H9 (cell line): ENCODE data around the gene KLHL33. TPM values are rescaled to one million over a fixed set of nuclear protein-coding genes. Genes with fewer than 3 reads are reported as not detected.

Experiments
- DNase-seq: peaks from one replicate; pipeline ENCODE4 v3.0.0-alpha.2; 2017
- H2AFZ ChIP-seq: one replicate; pipeline ENCODE4 v1.6.1; 2013; ENCODE audit warnings: mild to moderate bottlenecking, low read length, control low read depth, moderate library complexity
- H2AK5ac ChIP-seq: 2 replicates; pipeline ENCODE4 v1.6.1; 2013; ENCODE audit warnings: low read length, control low read depth, mixed read lengths; ENCODE audit not compliant: insufficient read length
- H2BK120ac ChIP-seq: one replicate; pipeline ENCODE4 v1.6.1; 2013; ENCODE audit warnings: low read depth, mild to moderate bottlenecking, low read length, control low read depth, inconsistent platforms; ENCODE audit not compliant: poor library complexity, severe bottlenecking
- H2BK12ac ChIP-seq: 2 replicates; pipeline ENCODE4 v1.6.1; 2013; ENCODE audit warnings: low read length, control low read depth, mixed read lengths, low read depth; ENCODE audit not compliant: insufficient read length
- H2BK15ac ChIP-seq: 2 replicates; pipeline ENCODE4 v1.6.1; 2013; ENCODE audit warnings: low read depth, low read length, control low read depth
- H2BK20ac ChIP-seq: one replicate; pipeline ENCODE4 v1.6.1; 2013; ENCODE audit warnings: low read depth, mild to moderate bottlenecking, low read length, control low read depth, inconsistent platforms; ENCODE audit not compliant: poor library complexity, severe bottlenecking
- H2BK5ac ChIP-seq: 2 replicates; pipeline ENCODE4 v1.6.1; 2013; ENCODE audit warnings: low read length, control low read depth, mixed read lengths; ENCODE audit not compliant: insufficient read length
- H3K14ac ChIP-seq: 2 replicates; pipeline ENCODE4 v1.6.1; 2013; ENCODE audit warnings: low read length, control low read depth; ENCODE audit not compliant: insufficient read depth
- H3K18ac ChIP-seq: 2 replicates; pipeline ENCODE4 v1.6.1; 2013; ENCODE audit warnings: low read depth, mild to moderate bottlenecking, mixed read lengths, low read length, control low read depth; ENCODE audit not compliant: insufficient read length
- H3K23ac ChIP-seq: 2 replicates; pipeline ENCODE4 v1.6.1; 2013; ENCODE audit warnings: low read length, control low read depth, mixed read lengths, low read depth; ENCODE audit not compliant: insufficient read length
- H3K23me2 ChIP-seq: 2 replicates; pipeline ENCODE4 v1.6.1; 2013; ENCODE audit warnings: low read depth, mild to moderate bottlenecking, mixed read lengths, low read length, control low read depth; ENCODE audit not compliant: insufficient read length, poor library complexity, severe bottlenecking
- H3K27ac ChIP-seq: 2 replicates; pipeline ENCODE4 v1.5.1; 2013; ENCODE audit warnings: low read length, control low read depth, mixed read lengths, low read depth; ENCODE audit not compliant: insufficient read length
- H3K27me3 ChIP-seq: 2 replicates; pipeline ENCODE4 v1.6.1; 2013; ENCODE audit warnings: low read length, control low read depth, inconsistent platforms; ENCODE audit not compliant: insufficient read depth
- H3K4ac ChIP-seq: 2 replicates; pipeline ENCODE4 v1.6.1; 2013; ENCODE audit warnings: low read depth, mild to moderate bottlenecking, control low read depth, inconsistent platforms, low read length, moderate library complexity
- H3K4me1 ChIP-seq: 2 replicates; pipeline ENCODE4 v1.6.1; 2013; ENCODE audit warnings: low read length, control low read depth, inconsistent platforms; ENCODE audit not compliant: insufficient read depth
- H3K4me2 ChIP-seq: 2 replicates; pipeline ENCODE4 v1.6.1; 2013; ENCODE audit warnings: low read length, control low read depth, mixed read lengths; ENCODE audit not compliant: insufficient read length, insufficient read depth
- H3K56ac ChIP-seq: 2 replicates; pipeline ENCODE4 v1.6.1; 2013; ENCODE audit warnings: low read depth, mild to moderate bottlenecking, mixed read lengths, low read length, control low read depth; ENCODE audit not compliant: insufficient read length
- H3K79me1 ChIP-seq: 2 replicates; pipeline ENCODE4 v1.6.1; 2013; ENCODE audit warnings: low read depth, mild to moderate bottlenecking, moderate library complexity, low read length, control low read depth, inconsistent platforms; ENCODE audit not compliant: insufficient read depth, poor library complexity, severe bottlenecking
- H3K79me2 ChIP-seq: 2 replicates; pipeline ENCODE4 v1.6.1; 2013; ENCODE audit warnings: low read length, control low read depth, inconsistent platforms; ENCODE audit not compliant: insufficient read depth
- H3K9ac ChIP-seq: 2 replicates; pipeline ENCODE4 v1.6.1; 2013; ENCODE audit warnings: low read length, control low read depth, mixed read lengths; ENCODE audit not compliant: insufficient read length; ENCODE audit errors: extremely low read depth
- H3K9me3 ChIP-seq: one replicate; pipeline ENCODE4 v1.6.1; 2013; ENCODE audit warnings: low read depth, low read length, inconsistent platforms; ENCODE audit not compliant: control insufficient read depth
- H3T11ph ChIP-seq: one replicate; pipeline ENCODE4 v1.6.1; 2013; ENCODE audit warnings: mild to moderate bottlenecking, low read length, control low read depth, inconsistent platforms
- H4K20me1 ChIP-seq: one replicate; pipeline ENCODE4 v1.6.1; 2013; ENCODE audit not compliant: control insufficient read depth, insufficient read length, insufficient read depth
- H4K5ac ChIP-seq: 2 replicates; pipeline ENCODE4 v1.6.1; 2013; ENCODE audit warnings: low read depth, mild to moderate bottlenecking, mixed read lengths, low read length, control low read depth; ENCODE audit not compliant: insufficient read length
- H4K8ac ChIP-seq: replicated peaks from 2 replicates; pipeline ENCODE4 v1.6.1; 2013; ENCODE audit warnings: low read length, control low read depth, mixed read lengths, low read depth; ENCODE audit not compliant: insufficient read length
- H4K91ac ChIP-seq: 2 replicates; pipeline ENCODE4 v1.6.1; 2013; ENCODE audit warnings: low read depth, mild to moderate bottlenecking, moderate library complexity, mixed read lengths, low read length, control low read depth; ENCODE audit not compliant: insufficient read length
- H3K27ac Mint-ChIP-seq, 3 experiments: 2 replicates in 2 of 3; 3 replicates in 1 of 3; pipeline ENCODE4 v1.8.0; 2020 to 2021; ENCODE audit warnings: mixed read lengths in 3 of 3, mild to moderate bottlenecking in 1 of 3, moderate library complexity in 1 of 3
- H3K27me3 Mint-ChIP-seq: 2 replicates; pipeline ENCODE4 v1.8.0; 2021; ENCODE audit warnings: low read depth, mild to moderate bottlenecking, moderate library complexity, mixed read lengths
- H3K36me3 Mint-ChIP-seq, 3 experiments: 2 replicates in 2 of 3; 3 replicates in 1 of 3; pipeline ENCODE4 v1.8.0; 2020 to 2021; ENCODE audit warnings: low read depth in 3 of 3, mixed read lengths in 3 of 3; ENCODE audit not compliant: insufficient read depth in 1 of 3
- H3K4me1 Mint-ChIP-seq, 2 experiments: 2 replicates each; pipeline ENCODE4 v1.8.0; 2020; ENCODE audit warnings: mixed read lengths in 2 of 2
- H3K4me3 Mint-ChIP-seq, 2 experiments: 2 replicates in 1 of 2; 3 replicates in 1 of 2; pipeline ENCODE4 v1.8.0; 2020 to 2021; ENCODE audit warnings: mild to moderate bottlenecking in 2 of 2, mixed read lengths in 2 of 2, moderate library complexity in 1 of 2
- H3K9me3 Mint-ChIP-seq, 2 experiments: 2 replicates in 1 of 2; 3 replicates in 1 of 2; pipeline ENCODE4 v1.8.0; 2020; ENCODE audit warnings: mild to moderate bottlenecking in 2 of 2, mixed read lengths in 2 of 2, moderate library complexity in 1 of 2
- WGBS: extraction: QIAGEN DNeasy Blood & Tissue Kit; methylation state at CpG from one replicate; pipeline ENCODE4 v1.1.7; 2013; ENCODE audit warnings: missing lambda C conversion rate, low lambda C conversion rate, mixed read lengths; ENCODE audit not compliant: insufficient read length; ENCODE audit errors: extremely low coverage; 5-methylcytosine and 5-hydroxymethylcytosine counted together
- total RNA-seq: library from RNA; stranded (reverse); gene quantifications from 2 replicates; pipeline ENCODE4 v1.2.1, GENCODE V29; 2021
- TF ChIP-seq, protein P1 (sequence below): fragments of 200-600 bp; sonication (generic); conservative IDR thresholded peaks from 3 replicates; pipeline ENCODE4 v1.8.0; 2021; ENCODE audit warnings: antibody characterized with exemption, mild to moderate bottlenecking

The KLHL33 gene
- total RNA-seq, 1 experiment from 2014 or later = 0.04 TPM

GRCh38 chr14:20380681-20381080 is 55.3 kb downstream of the KLHL33 start:
- Histone ChIP-seq H3K9ac (no peak overlapping the region), H2BK12ac (no peak overlapping the region), H3K79me1 (no peaks in the 10 kb centered on the region), H2BK120ac (no peak overlapping the region), H3K14ac (no peak overlapping the region), H3K4me2 (no peak overlapping the region), H4K8ac (no peak overlapping the region), H4K20me1 (no peaks in the 10 kb centered on the region), H3K23ac (no peak overlapping the region), H4K5ac (no peak overlapping the region), H3K56ac (no peak overlapping the region), H3K79me2 (no peaks in the 10 kb centered on the region), H2BK20ac (no peak overlapping the region), H2AK5ac (no peak overlapping the region), H4K91ac (no peak overlapping the region), H3T11ph (no peak overlapping the region), H3K4ac (no peak overlapping the region), H3K27ac (no peak overlapping the region), H2BK15ac (no peak overlapping the region), H3K18ac (no peak overlapping the region), H3K27me3 (no peaks in the 10 kb centered on the region), H2BK5ac (no peak overlapping the region), H3K23me2 (no peaks in the 10 kb centered on the region), H3K9me3 (no peaks in the 10 kb centered on the region), H3K4me1 (no peaks in the 10 kb centered on the region), H2AFZ (no peak overlapping the region)
- TF ChIP-seq, protein P1, sequence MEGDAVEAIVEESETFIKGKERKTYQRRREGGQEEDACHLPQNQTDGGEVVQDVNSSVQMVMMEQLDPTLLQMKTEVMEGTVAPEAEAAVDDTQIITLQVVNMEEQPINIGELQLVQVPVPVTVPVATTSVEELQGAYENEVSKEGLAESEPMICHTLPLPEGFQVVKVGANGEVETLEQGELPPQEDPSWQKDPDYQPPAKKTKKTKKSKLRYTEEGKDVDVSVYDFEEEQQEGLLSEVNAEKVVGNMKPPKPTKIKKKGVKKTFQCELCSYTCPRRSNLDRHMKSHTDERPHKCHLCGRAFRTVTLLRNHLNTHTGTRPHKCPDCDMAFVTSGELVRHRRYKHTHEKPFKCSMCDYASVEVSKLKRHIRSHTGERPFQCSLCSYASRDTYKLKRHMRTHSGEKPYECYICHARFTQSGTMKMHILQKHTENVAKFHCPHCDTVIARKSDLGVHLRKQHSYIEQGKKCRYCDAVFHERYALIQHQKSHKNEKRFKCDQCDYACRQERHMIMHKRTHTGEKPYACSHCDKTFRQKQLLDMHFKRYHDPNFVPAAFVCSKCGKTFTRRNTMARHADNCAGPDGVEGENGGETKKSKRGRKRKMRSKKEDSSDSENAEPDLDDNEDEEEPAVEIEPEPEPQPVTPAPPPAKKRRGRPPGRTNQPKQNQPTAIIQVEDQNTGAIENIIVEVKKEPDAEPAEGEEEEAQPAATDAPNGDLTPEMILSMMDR = no peak
- no peak overlapping the region for H3K4me3 Mint-ChIP-seq
- no peaks in the 10 kb centered on the region for H3K4me1 Mint-ChIP-seq
- H3K36me3 Mint-ChIP-seq = peaks cover 26 to 78% (median 63%) of the 10 kb centered on the region in 3 experiments; a peak in 6 of 7 replicates
- no peak for DNase-seq
- H3K9me3 Mint-ChIP-seq = no peaks in the 10 kb centered on the region; a peak in 1 of 5 replicates
- no CpG with 5 or more reads among the region's 6 CpGs for WGBS
- peak overlapping the region in 1 of 3 experiments; percentile 59; a peak in 2 of 7 replicates for H3K27ac Mint-ChIP-seq
- H3K27me3 Mint-ChIP-seq = no peaks in the 10 kb centered on the region
